Dermis blood vessel endothelial cell (primary cell): ENCODE measurements around the gene DNAJC28. TPM values are rescaled to one million over a fixed set of nuclear protein-coding genes. Genes with fewer than 3 reads are reported as not detected.

ENCODE experiments used
- total RNA-seq: library from RNA; depleted of rRNA; stranded (reverse); fragments of >200 nt; gene quantifications from 2 replicates; pipeline ENCODE4 v1.2.3, GENCODE V29; 2014

The DNAJC28 gene
- total RNA-seq, 1 donor from 2014 or later = 2.6 TPM

Other genes with a start within 250 kb of the DNAJC28 start
- 55.0 and 55.5 TPM in 2 replicates for gene IL10RB, start 225.3 kb downstream of the DNAJC28 start, total RNA-seq
- 22.3 and 40.3 TPM in 2 replicates for gene IFNAR1, start 166.7 kb downstream of the DNAJC28 start, total RNA-seq
- 51.3 and 64.2 TPM in 2 replicates for gene IFNGR2, start 88.3 kb downstream of the DNAJC28 start, total RNA-seq
- 24.5 and 32.0 TPM in 2 replicates for gene TMEM50B, start 11.7 kb downstream of the DNAJC28 start, total RNA-seq
- gene GART, start 50.4 kb upstream of the DNAJC28 start, total RNA-seq = 89.0 and 106 TPM in 2 replicates
- gene SON, start 51.3 kb upstream of the DNAJC28 start, total RNA-seq = 180 and 275 TPM in 2 replicates
- gene DONSON, start 97.0 kb upstream of the DNAJC28 start, total RNA-seq = 9.2 and 18.6 TPM in 2 replicates
- 31.8 and 38.7 TPM in 2 replicates for gene CRYZL1, start 150.0 kb upstream of the DNAJC28 start, total RNA-seq
- 57.3 and 94.0 TPM in 2 replicates for gene ITSN1, start 150.8 kb upstream of the DNAJC28 start, total RNA-seq